ENCODE data around the gene EIF4E1B.

The EIF4E1B gene

DNA sequence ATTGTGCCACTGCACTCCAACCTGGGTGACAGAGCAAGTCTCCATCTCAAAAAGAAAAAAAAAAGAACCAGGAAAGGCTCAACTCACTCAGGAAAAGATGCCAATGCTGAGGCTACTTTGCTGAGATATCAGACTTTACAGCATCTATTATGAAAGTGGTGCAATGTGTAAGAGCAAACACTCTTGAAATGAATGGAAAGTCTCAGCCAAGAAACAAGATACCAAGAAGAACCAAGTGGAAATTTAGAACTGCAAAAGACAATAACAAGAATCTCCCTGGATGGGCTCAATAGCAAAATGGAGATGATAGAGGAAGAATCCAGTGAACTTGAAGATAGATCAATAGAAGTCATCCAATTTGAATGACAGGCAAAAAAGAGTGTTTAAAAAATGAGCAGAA is 54.5 kb downstream of the EIF4E1B start:
- H3K4me3 ChIP-seq (ENCODE audit: low read depth, low read length): no peak overlapping the region
- TF ChIP-seq, protein P1, sequence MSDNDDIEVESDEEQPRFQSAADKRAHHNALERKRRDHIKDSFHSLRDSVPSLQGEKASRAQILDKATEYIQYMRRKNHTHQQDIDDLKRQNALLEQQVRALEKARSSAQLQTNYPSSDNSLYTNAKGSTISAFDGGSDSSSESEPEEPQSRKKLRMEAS (IDR thresholded peaks at IDR 0.05; ENCODE audit: low read depth, low read length): no peak
- TF ChIP-seq MYC (IDR thresholded peaks at IDR 0.05; ENCODE audit: low read depth, low read length): no peak
- TF ChIP-seq, protein P2, sequence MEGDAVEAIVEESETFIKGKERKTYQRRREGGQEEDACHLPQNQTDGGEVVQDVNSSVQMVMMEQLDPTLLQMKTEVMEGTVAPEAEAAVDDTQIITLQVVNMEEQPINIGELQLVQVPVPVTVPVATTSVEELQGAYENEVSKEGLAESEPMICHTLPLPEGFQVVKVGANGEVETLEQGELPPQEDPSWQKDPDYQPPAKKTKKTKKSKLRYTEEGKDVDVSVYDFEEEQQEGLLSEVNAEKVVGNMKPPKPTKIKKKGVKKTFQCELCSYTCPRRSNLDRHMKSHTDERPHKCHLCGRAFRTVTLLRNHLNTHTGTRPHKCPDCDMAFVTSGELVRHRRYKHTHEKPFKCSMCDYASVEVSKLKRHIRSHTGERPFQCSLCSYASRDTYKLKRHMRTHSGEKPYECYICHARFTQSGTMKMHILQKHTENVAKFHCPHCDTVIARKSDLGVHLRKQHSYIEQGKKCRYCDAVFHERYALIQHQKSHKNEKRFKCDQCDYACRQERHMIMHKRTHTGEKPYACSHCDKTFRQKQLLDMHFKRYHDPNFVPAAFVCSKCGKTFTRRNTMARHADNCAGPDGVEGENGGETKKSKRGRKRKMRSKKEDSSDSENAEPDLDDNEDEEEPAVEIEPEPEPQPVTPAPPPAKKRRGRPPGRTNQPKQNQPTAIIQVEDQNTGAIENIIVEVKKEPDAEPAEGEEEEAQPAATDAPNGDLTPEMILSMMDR (IDR thresholded peaks at IDR 0.05; ENCODE audit: low read depth, low read length): no peak
- no peak for TF ChIP-seq POLR2A (IDR thresholded peaks at IDR 0.05; ENCODE audit: extremely low read depth, insufficient read length)
- no peak for DNase-seq (ENCODE audit: low read depth)

DNA sequence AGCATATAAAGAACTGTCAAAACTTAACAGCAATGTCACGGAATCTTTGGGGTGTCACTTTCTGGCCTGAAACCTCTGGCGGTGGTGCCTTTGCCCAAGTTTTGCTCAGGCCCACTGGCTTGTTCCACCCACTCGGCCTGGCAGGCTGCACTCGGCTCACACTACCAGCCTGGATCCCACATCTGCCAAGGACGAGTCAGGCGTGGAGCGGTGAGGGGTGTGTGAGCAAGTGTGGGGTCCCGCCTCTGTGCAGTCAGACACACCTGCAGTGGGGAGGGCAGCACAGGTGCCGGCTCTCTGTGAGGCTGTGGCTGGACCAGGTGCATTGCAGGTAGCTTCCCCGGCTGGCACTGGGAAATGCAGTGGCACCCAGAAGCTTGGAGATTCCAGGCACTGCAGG is 56.8 kb downstream of the EIF4E1B start:
- TF ChIP-seq POLR2A (IDR thresholded peaks at IDR 0.05; ENCODE audit: extremely low read depth, insufficient read length): no peak
- TF ChIP-seq, protein P2 (IDR thresholded peaks at IDR 0.05; ENCODE audit: low read depth, low read length): no peak
- TF ChIP-seq, protein P1 (IDR thresholded peaks at IDR 0.05; ENCODE audit: low read depth, low read length): no peak
- no peak for TF ChIP-seq MYC (IDR thresholded peaks at IDR 0.05; ENCODE audit: low read depth, low read length)
- no peak overlapping the region for H3K4me3 ChIP-seq (ENCODE audit: low read depth, low read length)
- no peak for DNase-seq (ENCODE audit: low read depth)

DNA sequence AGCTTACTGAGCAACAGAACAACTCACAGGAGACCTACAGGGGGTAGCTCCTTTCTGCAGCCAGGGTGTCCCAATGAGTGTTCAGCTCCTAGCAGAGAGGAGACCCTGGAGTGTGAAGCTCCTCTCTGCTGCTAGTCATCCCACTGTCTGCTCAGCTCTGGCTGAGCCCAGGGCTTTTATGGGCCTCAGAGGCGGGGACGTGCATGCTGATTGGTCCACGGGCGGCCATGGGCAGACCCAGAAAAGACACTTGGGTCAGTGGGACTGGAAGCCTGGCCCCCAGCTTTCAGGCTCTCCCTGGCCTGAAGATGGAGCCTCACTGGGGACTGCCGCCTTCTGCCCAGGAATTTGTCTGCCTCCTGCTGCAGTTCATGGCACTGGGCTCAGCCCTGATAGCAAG is 57.4 kb downstream of the EIF4E1B start:
- DNase-seq (ENCODE audit: low read depth): no peak
- H3K4me3 ChIP-seq (ENCODE audit: low read depth, low read length): no peak overlapping the region
- TF ChIP-seq MYC (IDR thresholded peaks at IDR 0.05; ENCODE audit: low read depth, low read length) (no peak), POLR2A (IDR thresholded peaks at IDR 0.05; ENCODE audit: extremely low read depth, insufficient read length) (no peak)
- TF ChIP-seq, protein P1 (IDR thresholded peaks at IDR 0.05; ENCODE audit: low read depth, low read length): no peak
- TF ChIP-seq, protein P2 (IDR thresholded peaks at IDR 0.05; ENCODE audit: low read depth, low read length): no peak

DNA sequence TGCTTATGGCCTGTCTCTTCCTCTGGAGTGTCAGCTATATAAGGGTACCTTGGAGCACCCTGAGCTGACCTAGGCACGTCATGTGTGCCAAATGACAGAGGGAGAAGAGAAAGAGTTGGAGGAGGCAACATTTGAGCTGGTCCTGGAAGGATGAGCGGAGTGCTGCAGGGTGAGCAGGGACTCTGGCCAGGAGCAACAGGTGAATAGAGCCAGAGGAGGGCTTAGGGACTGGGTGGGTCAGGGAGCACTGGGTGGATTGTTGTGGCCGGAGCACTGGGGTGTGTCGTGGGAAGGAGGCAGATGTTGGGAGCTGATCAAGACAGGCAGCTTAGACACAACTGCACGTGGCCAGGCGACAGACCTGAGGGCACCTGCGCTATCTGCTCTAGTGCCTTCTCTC is 60.4 kb downstream of the EIF4E1B start:
- TF ChIP-seq MYC (IDR thresholded peaks at IDR 0.05; ENCODE audit: low read depth, low read length): no peak
- TF ChIP-seq, protein P1 (IDR thresholded peaks at IDR 0.05; ENCODE audit: low read depth, low read length): no peak
- TF ChIP-seq, protein P2 (IDR thresholded peaks at IDR 0.05; ENCODE audit: low read depth, low read length): no peak
- TF ChIP-seq POLR2A (IDR thresholded peaks at IDR 0.05; ENCODE audit: extremely low read depth, insufficient read length): no peak
- DNase-seq (ENCODE audit: low read depth): no peak
- no peak overlapping the region for H3K4me3 ChIP-seq (ENCODE audit: low read depth, low read length)

DNA sequence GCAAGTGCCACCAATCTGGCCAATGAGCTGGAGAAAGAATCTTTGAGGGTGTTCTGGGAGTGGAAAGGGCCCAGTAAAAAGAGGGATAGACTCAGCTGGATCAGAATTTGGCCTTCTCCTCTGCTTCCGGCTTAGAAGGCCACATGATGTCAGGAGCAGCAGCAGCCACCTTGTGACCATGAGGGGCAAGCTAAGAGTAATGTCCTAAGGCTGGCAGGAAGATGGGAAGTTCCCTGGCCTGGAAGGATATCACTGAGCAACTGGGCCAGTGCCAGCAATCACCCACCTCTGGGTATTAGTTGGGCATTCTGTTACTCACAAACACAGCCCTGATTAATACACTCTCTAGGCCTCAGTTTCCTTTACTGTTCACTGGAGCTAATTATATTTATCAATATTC is 61.0 kb downstream of the EIF4E1B start:
- TF ChIP-seq, protein P2 (IDR thresholded peaks at IDR 0.05; ENCODE audit: low read depth, low read length): no peak
- TF ChIP-seq, protein P1 (IDR thresholded peaks at IDR 0.05; ENCODE audit: low read depth, low read length): no peak
- TF ChIP-seq POLR2A (IDR thresholded peaks at IDR 0.05; ENCODE audit: extremely low read depth, insufficient read length): no peak
- TF ChIP-seq MYC (IDR thresholded peaks at IDR 0.05; ENCODE audit: low read depth, low read length): no peak
- no peak for DNase-seq (ENCODE audit: low read depth)
- no peak overlapping the region for H3K4me3 ChIP-seq (ENCODE audit: low read depth, low read length)

DNA sequence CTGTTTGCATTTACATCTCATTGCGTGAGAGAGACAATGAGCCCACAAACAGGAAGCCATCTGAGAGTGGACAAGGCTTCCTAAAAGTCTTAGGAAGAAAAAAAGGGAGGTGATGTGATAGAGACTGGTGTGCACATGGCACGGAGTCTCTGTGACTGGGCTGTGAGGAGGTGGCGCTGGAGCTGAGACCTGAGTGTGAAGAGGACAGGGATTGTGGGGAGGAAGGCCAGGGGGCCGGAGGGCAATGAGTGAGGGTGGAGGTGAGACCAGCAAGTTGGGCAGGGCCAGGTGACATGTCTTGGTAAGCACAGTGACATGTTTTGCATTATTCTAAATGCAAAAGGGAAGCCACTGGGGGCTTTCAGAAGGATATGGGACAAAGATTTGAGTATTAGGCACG is 61.9 kb downstream of the EIF4E1B start:
- DNase-seq (ENCODE audit: low read depth): peak; percentile 24
- TF ChIP-seq, protein P2 (IDR thresholded peaks at IDR 0.05; ENCODE audit: low read depth, low read length): no peak
- no peak for TF ChIP-seq POLR2A (IDR thresholded peaks at IDR 0.05; ENCODE audit: extremely low read depth, insufficient read length)
- TF ChIP-seq, protein P1 (IDR thresholded peaks at IDR 0.05; ENCODE audit: low read depth, low read length): no peak
- no peak for TF ChIP-seq MYC (IDR thresholded peaks at IDR 0.05; ENCODE audit: low read depth, low read length)
- H3K4me3 ChIP-seq (ENCODE audit: low read depth, low read length): no peak overlapping the region

Data from NB4 (cell line).